GM12872 (cell line): ENCODE results near the gene MPND.

Experiments used
- TF ChIP-seq, protein P1 (sequence below): IDR thresholded peaks from 3 replicates; pipeline ENCODE4 v1.5.1; 2011; ENCODE audit warnings: low read depth, mild to moderate bottlenecking, low read length, moderate library complexity; ENCODE audit not compliant: insufficient read depth

The MPND gene

DNA sequence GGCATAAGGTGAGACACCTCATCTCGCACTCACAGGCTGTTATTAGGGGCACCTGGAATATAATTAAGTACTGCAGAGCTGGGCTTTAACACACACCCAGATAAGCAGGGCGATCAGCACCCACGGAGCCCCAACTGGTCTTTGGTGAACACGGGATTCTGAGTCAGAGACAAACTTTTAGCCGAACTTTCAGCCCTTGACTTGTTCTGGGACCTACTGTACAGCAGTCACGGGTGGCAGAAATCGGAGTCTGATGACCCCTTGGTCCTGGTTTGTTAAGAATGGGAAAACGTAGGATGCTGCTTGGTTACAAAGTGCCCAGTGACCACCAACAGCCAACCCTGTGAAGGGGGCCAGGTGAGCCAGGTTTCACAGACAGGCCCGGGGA lies 47.9 kb downstream of the MPND start:
- TF ChIP-seq, protein P1, sequence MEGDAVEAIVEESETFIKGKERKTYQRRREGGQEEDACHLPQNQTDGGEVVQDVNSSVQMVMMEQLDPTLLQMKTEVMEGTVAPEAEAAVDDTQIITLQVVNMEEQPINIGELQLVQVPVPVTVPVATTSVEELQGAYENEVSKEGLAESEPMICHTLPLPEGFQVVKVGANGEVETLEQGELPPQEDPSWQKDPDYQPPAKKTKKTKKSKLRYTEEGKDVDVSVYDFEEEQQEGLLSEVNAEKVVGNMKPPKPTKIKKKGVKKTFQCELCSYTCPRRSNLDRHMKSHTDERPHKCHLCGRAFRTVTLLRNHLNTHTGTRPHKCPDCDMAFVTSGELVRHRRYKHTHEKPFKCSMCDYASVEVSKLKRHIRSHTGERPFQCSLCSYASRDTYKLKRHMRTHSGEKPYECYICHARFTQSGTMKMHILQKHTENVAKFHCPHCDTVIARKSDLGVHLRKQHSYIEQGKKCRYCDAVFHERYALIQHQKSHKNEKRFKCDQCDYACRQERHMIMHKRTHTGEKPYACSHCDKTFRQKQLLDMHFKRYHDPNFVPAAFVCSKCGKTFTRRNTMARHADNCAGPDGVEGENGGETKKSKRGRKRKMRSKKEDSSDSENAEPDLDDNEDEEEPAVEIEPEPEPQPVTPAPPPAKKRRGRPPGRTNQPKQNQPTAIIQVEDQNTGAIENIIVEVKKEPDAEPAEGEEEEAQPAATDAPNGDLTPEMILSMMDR, result no peak

DNA sequence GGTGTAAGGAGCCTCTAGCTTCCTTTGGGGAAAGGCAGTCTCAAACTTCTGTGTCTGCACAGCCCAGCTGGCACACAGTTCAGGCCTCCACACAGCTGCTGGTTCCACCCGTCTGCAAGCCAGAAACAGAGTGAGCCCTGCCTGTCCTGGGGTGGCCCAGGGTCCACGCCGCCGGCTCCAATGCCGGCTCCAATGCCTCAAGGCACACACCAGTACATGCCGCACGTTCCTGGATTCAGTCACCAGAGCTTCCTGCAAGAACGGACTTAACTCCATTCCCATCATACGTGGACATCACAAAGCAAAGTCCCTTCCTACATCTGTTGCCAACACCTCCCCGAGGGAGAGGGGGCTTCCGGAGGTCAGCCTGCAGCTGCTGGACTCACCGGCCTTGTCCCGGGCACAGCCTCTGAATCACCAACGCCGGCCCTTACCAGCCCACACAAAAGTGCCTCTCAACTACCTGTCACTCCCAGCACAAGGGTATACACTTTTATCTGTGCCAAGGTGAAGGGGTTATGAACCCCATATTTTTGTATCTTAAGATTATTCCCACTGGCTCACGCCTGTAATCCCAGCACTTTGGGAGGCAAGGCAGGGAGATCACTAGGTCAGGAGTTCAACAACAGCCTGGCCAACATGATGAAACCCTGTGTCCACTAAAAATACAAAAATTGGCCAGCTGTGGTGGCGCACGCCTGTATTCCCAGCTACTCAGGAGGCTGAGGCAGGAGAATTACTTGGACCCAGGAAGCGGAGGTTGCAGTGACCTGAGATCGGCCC lies 48.5 kb downstream of the MPND start:
- TF ChIP-seq, protein P1, result no peak

DNA sequence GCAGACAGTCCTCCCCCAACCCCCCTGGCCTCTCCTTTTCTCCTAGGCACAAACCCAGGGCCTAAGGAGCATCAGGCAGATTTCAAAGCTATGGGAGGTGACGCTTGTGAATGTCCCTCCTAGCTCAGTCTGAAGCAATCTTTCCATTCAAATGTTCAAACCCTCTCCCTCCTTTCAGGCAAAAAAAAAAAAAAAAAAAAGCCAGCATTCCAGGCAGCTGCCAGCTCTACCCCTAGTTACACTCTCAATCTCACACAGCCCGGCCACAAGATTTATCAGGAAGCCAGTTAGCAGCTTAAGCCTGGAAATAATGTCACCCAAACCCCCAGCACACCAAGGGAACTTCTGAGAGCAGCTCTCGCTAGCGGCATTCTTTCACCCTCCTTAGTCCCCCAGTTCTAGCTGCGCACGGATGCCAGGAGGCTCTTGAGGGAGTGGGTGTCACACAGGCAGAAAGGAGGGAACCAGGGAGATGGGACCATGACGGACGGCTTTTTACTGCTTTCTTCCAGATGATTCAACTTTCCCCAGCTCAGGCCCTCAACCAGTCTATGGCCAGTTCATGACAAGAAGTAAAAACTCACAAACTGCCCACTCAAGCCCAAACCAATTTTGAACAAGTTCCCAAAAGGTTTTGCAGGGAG lies 50.7 kb downstream of the MPND start:
- TF ChIP-seq, protein P1, result no peak

DNA sequence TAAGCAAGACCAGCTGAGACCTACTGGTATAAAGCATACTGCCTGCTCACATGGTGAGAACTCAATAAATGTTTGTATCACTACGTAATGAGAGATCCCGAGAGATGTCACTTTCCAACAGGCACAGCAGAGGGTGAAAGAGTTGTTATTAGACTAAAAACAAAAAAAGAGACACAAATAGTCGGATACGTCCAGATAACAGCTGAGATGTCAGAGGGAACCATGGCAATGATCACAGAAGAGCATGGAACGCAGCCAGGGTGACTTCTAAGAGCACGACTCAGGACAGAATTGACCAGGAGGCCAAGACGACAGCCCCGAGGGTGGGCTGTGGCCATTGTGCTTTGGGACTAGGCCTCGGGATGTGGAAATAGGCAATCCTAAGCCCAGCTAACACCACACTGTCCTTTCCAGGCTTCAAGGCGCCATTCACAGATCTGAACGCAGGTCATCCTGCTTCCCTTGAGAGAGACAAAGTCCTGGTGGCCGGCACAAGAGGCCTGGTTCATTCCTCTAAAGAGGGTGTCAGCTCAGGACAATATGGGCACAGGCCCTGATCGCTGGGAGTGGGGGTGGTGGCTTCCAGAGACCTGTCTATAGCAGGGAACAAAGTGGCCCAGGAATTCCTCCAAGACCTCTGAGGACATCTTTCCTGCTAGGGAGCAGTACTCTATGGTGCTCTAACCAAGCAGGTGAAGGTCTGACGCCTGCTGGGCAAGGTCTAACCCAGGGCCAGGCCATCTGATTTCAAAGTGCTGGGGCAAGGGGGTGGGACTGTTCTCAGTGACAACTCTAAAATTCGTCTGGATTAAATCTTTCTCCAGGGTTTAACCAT lies 53.8 kb downstream of the MPND start:
- TF ChIP-seq, protein P1, result no peak

DNA sequence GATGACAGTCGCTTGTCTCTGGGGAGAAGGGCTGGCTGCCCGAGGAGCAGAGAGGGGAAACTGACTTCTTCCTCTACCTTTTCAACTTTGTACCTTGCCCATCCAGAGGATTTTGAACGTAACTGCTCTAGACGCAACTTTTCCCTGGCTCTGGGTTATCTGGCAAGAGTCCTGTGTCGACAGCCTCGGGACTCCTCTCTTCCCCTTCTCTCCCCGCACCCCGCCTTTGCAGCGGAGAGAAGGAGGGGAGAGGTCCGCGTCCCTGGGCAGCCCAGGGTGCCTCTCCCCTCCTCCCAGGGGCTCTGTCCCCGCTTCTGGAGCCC lies 56.4 kb downstream of the MPND start:
- TF ChIP-seq, protein P1, result no peak

DNA sequence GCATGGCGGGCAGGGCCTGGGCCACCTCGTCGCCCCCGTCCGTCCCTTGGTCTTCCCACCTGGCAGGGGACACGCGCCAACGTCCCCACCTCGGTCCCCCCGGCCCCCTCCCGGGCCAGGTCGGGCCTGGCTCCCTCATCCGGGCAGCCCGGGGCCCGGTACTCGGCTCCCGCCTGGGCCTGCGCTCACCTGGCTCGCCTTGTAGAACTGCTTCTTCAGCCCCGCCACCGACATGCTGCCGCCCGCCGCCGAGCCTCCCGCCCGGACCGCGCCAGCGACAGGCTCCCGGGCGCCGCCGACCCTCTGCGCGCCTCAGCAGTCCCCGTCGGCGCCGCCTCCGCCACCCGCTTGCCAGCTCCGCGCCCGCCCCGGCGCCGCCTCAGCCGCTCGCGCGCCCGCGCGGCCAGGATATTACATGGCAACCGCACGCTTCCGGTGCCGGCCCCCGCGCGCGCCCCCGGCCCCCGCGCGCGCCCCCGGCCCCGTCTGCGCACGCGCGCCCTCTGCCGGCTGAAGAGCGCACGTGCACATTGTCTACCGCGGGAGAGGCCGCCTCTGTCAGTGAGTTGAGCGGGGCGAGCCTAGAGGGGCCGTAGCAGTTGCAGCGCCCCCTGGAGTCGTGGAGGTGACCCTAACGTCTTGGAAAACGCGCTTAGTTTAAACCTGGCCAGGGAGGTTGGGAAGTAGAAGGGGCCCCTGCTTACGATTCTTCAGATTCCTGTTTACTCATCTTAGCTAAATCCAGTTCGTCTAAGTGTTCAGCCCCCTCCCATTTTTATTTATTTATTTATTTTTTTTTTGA lies 57.0 kb downstream of the MPND start, which contains the start of gene SH3GL1:
Gene SH3GL1, minus strand, starts transcription at position 413 of the 802 bp plus-strand sequence. Its CDS starts 179 bp downstream, at position 234.
- TF ChIP-seq, protein P1, result peak; percentile 91
